Limb (tissue), 2 donors: ENCODE results near the gene AMBP.
"Not testable (repeated sequence)": the region's sequence is repeated elsewhere in the genome, so short reads cannot be mapped to it uniquely, and the experiment has no call there.

Experiments used
- DNase-seq, 2 donors: peaks; one replicate each; pipeline ENCODE4 v3.0.0-alpha.2; 2016; ENCODE audit errors: extremely low spot score in 2 of 2

The AMBP gene

GRCh38 chr9:114092336-114092735 is 14.2 kb upstream of the AMBP start:
- DNase-seq = no peak

- no peak for DNase-seq
Observed at GRCh38 chr9:114091711-114092110, 13.6 kb upstream of the AMBP start.

DNA sequence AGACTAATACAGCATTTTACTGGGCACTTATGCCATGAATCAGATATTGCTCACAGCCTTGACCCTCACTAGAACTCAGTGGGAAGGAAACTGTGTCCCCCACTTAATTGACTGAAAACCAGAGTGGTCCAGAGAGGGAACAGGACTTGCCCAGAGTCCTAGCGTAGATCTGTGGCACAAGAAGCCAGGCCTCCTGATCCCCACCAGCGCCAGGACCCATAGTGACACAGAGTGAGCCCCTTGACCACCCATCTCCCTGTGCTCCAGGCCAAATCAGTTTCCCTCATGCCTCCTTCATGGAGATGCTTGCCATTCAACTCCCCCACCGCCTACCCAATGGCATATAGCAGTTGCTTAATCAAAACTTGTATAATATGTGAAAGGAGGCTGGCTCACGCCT is 12.7 kb upstream of the AMBP start:
- no peak for DNase-seq

DNA sequence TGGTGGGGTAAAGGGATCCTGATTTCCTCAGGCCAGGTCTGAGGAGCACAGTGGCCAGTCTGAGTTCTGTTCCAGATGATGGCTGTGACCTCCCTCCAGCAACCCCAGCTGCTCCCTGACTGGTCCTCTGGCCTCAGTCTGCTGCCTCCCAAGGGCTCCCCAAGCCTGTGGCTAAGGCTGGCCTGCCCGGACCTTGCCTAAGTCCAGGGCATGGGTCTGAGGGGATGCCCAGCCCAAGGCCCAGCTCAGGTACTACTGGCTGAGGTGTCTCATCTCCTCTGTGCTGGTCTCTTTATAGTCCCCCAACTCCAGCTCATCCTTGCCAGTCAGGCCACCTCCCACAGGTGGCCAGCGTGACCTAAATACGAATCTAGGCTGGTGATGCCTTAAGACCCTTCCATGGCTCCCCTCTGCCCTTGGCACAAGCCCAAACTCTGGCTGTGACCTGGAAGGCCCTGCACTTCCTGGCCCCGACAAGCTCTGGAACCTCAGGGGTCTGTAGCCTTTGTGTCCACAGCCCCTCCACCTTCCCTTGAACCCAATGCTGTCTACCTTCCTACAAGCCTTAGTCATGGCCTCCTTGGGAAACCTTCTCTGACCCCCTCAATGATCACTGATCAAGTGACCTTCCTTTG is 11.2 kb upstream of the AMBP start:
- no peak for DNase-seq

DNA sequence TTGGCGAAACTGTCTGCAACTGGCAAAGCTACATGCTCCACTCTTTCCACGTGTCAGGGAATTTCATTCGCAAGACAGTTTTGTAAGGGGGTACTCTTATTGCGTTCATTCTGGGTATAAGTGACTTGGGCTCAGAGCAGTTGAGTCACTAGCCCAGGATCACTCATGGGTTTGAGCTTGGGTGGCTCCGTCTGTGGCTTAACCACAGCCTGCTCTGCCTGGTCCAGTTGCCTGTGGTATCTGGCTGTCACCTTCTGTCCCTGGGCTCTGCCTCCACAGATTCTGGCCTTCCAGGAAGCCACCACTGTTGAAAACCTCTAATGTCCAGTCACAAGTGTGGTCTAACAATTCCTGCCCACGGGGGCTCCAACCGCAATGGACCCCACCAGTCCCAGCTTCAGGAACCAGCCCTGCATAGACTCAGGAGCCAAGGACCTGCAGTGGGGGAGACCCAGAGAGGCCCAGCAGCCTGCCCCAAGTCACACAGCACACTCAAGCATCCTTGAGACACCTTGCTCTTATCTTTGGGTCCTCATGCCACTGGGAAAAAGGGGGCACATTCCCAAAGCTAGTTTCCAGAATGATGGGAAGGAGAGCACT is 10.6 kb upstream of the AMBP start:
- no peak for DNase-seq

DNA sequence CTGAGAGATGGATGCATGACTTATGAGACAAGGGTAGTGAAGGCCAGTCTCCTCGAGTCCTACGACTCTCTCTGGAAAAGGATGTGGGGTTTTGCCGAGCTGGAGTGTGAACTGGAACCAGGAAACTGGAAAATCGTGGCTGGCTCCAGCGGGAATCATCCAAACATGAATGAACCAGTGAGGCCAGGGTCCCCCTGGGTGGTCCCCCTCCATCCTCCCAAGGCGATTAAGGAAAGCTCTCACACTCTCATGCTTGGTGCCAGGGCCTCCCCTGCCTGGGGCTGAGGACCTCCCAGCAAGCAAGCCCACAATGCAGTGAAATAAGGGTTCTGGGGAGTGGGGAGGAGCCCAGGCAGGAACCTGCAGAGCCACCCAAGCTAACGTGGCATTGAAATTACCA is 9.6 kb upstream of the AMBP start:
- DNase-seq = no peak

- DNase-seq = no peak
Observed at GRCh38 chr9:114086607-114087006, 8.5 kb upstream of the AMBP start.

GRCh38 chr9:114086009-114086408 is 7.9 kb upstream of the AMBP start:
- no peak for DNase-seq

DNA sequence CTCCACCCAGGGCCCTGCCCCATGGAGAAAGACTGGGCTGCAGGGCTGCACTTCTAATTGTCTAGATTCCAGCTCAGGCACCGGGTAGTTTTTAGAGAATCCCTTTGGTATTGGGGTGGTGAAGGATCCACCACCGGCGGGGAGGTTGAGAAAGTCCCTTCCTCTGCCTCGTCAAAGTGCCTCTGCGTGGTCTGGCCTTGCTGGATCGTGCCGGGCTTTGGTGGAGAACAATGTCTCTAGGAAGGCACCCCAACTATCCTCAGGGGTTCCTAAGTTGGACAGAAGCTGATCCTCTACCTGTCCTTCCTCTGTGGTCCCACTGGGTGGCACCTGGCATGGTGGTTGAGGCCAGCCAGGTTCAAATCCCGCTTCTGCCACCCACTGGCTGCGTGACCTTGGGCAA is 7.3 kb upstream of the AMBP start:
- no peak for DNase-seq

DNA sequence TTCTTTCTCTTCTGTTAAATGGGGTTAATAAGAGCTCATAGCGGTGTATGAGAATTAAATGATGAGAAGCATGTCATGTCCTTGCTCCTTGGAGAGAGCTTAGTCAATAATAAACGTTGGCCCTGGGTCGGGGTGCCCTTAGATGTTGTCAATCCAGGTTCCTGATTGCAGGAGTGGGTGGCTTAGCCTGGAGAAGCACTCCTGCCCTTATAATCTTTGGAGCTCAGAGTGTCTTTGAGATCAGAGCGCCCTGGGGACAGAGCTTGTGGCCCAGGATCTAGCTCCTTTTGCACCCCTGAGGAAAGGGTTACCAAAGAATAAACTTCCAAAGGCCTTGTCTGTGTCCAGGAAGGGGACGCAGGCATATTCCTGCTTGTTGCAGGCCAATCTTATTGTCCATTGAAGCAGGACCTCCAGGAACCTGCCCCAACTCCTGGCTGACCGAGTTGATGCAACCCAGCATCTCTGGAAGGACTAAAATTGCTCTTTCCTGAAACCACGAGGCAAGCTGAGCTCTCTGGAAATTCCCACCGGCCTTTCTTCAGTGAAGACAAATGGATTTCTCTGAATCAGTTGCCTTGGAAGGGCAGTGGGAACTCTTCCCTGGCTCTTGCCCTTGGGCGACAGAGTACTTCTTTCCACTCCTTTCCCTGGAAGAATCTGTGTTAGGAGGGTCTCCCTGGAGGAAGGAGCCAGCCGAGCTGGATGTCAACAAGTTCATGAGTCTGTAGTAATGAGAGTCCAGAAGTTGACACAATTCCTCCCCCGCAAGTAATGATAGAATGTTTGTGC is 6.4 kb upstream of the AMBP start:
- DNase-seq = no peak

DNA sequence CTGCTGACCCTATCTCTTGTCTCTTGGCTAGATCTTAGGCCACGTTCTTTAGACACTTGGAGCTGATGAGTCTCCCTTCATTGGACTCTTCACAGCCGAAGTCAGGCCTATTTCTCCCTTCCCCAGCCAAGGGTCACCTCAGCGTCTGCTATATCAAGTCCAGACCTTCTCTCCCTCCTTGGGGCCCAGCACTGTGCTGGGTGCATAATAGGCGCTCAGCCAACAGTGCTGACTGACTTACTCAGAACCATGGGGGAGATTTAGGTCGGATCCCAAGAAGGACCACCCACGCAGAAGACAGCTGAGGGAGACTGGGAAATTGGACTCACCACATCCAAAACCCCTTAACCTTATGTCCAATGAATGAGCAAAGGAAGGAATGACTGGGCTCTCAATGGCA is 5.6 kb upstream of the AMBP start:
- DNase-seq = no peak

GRCh38 chr9:114082763-114083412 is 4.8 kb upstream of the AMBP start:
- DNase-seq = not testable (repeated sequence)

DNA sequence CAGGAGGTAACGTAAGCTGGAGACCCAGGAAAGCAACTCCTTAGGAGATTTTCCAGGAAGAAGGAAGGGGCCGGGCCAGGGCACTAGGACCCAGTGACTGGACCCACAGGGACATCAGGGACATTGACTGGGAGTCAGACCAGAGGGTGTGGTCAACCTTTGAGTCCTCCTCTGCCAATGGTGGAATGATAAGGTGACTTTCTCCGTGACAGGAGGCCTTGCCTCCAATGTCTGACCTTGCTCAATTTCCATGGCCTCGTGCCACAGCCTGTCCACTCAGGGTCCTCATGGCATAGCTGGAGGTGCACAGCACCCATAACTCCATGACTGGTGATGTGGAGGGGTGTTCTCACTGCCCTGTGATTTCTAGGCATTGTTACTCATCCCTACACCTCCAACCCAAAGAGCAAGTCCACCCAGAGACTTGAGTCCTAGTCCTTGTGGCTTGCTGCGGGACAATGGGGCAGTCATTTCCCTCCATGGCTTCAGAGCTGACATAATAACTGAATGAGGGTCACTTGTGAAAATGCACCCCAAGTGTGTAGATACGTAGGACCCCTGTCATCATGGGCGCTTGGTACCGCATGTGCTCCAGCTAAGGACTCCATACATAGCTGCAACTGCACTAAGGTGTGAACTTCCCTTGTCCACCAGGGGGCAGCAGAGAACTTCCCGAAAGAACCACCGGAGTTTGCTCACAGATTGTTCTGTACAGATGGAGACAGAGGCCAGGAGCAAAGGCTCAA is 4.1 kb upstream of the AMBP start:
- peak; percentile 90 to 92 for DNase-seq

DNA sequence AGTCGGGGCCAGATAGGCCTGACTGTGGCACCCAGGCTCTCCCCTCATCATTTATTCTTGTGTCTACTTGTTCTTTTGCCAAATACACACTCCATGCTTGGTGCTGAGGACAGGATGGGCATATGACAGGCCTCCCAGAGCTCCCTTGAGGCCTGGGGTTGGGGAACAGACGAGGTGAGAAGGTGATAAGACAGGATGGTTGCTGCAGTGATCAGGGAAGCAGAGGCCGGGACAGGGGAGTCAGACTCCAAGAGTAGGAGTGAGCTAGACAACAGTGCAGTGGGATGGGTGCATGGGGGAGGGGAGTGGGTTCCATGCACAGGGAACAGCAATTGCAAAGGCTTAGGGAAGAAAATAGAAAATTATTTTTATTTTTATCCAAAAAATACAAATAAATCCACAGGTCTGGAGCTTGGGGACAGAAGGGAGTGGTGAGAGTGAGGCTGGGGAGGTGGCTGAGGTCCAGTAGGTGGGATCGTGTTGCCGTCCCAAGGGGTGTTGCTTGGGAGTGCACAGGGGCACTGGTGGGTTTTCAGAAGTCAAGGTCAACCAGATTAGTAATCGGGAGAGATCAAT is 3.4 kb upstream of the AMBP start:
- no peak for DNase-seq

GRCh38 chr9:114080773-114081440 is 2.8 kb upstream of the AMBP start:
- DNase-seq = no peak

DNA sequence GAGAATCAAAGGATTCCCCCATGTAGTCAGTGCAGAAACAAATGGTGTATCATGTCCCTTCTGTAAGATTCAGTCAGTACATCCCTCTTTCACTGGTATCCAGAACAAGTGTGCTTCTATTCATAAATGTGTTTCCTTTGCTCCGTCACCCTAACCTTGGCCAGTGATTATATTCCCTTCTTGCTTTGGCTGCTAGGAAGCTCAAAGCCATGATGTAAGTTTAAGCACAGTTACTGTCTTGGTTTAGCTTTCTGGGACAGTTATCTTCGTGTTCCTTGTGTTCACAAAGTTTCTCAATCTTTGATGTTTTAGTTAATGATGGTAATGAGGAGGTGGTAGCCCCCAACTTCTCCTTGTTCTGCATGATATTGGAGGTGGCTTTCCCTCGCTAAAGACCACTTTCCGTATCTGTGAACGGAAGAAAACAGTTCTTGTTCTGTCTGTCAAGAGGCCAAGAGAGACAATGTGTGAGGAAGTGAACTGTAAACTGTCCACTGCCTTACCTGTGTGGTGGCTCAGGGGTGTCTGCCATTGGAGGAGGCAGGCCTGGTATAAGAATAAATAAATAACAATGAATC is 2.2 kb upstream of the AMBP start:
- no peak for DNase-seq

GRCh38 chr9:114078781-114079156 is 669 bp upstream of the AMBP start:
- DNase-seq = no peak

- no peak for DNase-seq
Observed at GRCh38 chr9:114077162-114077837, 800 bp downstream of the AMBP start.

DNA sequence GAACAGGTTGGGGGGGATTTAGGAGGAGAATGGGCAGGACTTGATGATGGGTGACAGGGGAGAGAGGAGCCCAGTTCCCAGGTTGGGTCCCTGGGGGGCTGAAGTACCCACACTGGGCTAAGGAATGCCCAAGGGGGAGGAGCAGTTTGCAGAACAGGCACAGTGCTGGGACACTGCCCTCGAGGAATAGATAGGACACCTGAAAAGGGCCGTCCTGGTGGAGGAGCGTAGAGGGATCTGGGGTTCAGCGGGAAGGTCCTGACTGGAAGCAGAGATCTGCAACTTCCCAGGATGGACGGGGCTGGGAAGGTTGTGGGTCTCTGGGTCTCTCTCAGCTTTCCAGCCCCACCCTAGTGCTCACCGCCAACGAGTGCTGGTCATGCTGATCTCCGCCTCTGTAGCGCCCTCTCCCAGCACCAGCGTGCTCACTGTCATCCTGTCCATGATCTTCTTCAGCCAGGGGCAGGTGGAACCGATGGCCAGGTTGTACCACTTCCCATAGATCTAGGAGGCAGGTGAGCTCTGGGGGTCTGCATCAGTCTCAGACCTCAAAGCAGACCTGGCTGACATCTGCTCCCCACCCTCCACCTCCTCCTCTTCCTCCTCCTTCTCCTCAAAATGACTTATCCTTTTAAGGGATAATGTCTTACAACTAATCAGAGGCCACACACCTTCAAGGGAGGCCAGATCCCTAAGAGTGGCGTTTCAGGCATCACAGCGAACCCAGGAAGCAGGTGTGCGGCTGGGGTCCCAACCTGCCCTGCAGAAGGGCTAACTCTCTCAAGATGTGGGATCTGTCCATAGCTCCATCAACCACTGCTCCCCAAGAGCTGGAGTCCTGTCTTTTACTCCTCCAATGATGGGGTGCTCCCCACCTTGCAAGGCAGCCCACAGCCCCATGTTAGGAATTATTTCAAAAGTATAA is 1.6 kb downstream of the AMBP start:
- no peak for DNase-seq
